ENCODE data around the gene IGFBP3. TPM values are rescaled to one million over a fixed set of nuclear protein-coding genes. Genes with fewer than 3 reads are reported as not detected.

IGFBP3 gene
- total and polyA plus RNA-seq, 2 of the 13 experiments (the other 11 are each of a cell fraction or from before 2014, with no cell fraction given), result 57.5 TPM; not detected in 1

DNA sequence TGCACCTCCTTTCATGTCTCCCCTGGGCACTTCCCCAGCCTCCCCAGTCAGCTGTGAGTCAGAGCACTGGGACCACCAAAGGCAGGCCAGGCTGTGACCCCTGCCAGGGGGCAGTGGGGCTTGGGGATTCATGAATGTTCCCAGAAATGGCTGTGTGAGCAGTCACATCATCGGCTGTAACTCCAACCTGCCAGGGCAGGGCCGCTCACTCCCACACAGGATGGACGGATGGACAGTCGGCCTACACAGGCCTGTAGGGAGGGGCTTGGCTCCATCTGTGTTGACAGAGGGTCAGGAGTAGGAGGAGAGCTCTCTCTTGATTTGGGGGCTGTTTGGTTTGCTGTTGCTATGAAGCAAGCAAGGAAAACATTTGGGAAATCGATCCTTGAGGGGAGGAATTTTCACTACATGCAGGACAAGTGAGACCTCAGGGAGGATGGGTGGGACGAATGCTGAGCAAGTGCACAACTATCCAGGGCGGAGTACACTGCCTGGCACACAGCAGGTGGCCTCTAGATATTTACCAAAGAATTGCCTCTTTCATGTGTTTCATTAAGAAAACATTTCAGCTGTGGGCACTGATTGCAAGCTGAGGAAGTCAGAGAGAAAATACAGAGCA, 35.7 kb downstream of the IGFBP3 start (continued):
- TF ChIP-seq, protein P1, sequence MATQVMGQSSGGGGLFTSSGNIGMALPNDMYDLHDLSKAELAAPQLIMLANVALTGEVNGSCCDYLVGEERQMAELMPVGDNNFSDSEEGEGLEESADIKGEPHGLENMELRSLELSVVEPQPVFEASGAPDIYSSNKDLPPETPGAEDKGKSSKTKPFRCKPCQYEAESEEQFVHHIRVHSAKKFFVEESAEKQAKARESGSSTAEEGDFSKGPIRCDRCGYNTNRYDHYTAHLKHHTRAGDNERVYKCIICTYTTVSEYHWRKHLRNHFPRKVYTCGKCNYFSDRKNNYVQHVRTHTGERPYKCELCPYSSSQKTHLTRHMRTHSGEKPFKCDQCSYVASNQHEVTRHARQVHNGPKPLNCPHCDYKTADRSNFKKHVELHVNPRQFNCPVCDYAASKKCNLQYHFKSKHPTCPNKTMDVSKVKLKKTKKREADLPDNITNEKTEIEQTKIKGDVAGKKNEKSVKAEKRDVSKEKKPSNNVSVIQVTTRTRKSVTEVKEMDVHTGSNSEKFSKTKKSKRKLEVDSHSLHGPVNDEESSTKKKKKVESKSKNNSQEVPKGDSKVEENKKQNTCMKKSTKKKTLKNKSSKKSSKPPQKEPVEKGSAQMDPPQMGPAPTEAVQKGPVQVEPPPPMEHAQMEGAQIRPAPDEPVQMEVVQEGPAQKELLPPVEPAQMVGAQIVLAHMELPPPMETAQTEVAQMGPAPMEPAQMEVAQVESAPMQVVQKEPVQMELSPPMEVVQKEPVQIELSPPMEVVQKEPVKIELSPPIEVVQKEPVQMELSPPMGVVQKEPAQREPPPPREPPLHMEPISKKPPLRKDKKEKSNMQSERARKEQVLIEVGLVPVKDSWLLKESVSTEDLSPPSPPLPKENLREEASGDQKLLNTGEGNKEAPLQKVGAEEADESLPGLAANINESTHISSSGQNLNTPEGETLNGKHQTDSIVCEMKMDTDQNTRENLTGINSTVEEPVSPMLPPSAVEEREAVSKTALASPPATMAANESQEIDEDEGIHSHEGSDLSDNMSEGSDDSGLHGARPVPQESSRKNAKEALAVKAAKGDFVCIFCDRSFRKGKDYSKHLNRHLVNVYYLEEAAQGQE (IDR thresholded peaks at IDR 0.05; ENCODE audit: borderline replicate concordance in 1 of 2, low read depth in 1 of 2, low read length in 2 of 2), result peak in 1 of 2 experiments; percentile 79; a peak in 2 of 4 replicates
- peak; percentile 98 for TF ChIP-seq ZNF264 (CRISPR knock-in tag; IDR thresholded peaks at IDR 0.05)
- TF ChIP-seq FOXO1 (CRISPR knock-in tag; IDR thresholded peaks at IDR 0.05), result peak; percentile 100
- peak; percentile 28; the same call in 1 of the 2 replicates for TF ChIP-seq MAFF (IDR thresholded peaks at IDR 0.05; ENCODE audit: low read depth, low read length)
- TF ChIP-seq, protein P2, sequence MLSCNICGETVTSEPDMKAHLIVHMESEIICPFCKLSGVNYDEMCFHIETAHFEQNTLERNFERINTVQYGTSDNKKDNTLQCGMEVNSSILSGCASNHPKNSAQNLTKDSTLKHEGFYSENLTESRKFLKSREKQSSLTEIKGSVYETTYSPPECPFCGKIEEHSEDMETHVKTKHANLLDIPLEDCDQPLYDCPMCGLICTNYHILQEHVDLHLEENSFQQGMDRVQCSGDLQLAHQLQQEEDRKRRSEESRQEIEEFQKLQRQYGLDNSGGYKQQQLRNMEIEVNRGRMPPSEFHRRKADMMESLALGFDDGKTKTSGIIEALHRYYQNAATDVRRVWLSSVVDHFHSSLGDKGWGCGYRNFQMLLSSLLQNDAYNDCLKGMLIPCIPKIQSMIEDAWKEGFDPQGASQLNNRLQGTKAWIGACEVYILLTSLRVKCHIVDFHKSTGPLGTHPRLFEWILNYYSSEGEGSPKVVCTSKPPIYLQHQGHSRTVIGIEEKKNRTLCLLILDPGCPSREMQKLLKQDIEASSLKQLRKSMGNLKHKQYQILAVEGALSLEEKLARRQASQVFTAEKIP (CRISPR knock-in tag; IDR thresholded peaks at IDR 0.05; ENCODE audit: borderline replicate concordance), result no peak
- TF ChIP-seq, protein P3, sequence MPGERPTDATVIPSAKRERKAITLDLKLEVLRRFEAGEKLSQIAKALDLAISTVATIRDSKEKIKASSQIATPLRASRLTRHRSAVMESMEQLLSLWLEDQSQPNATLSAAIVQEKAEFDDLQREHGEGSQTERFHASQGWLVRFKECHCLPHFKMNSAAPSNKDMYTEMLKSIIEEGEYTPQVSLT (CRISPR knock-in tag; IDR thresholded peaks at IDR 0.05; ENCODE audit: borderline replicate concordance, low read depth), result no peak
- TF ChIP-seq, protein P4, sequence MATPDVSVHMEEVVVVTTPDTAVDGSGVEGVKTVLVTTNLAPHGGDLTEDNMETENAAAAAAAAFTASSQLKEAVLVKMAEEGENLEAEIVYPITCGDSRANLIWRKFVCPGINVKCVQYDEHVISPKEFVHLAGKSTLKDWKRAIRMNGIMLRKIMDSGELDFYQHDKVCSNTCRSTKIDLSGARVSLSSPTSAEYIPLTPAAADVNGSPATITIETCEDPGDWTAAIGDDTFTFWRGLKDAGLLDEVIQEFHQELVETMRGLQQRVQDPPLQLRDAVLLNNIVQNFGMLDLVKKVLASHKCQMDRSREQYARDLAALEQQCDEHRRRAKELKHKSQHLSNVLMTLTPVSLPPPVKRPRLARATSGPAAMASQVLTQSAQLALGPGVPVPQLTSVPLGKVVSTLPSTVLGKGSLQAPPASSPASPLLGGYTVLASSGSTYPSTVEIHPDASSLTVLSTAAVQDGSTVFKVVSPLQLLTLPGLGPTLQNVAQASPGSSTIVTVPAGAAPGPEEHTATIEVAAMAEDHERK (CRISPR knock-in tag; IDR thresholded peaks at IDR 0.05; ENCODE audit: low read depth), result 0 out of 2 replicates have a peak, but pooled peaks have one; percentile 14
- TF ChIP-seq, protein P5, sequence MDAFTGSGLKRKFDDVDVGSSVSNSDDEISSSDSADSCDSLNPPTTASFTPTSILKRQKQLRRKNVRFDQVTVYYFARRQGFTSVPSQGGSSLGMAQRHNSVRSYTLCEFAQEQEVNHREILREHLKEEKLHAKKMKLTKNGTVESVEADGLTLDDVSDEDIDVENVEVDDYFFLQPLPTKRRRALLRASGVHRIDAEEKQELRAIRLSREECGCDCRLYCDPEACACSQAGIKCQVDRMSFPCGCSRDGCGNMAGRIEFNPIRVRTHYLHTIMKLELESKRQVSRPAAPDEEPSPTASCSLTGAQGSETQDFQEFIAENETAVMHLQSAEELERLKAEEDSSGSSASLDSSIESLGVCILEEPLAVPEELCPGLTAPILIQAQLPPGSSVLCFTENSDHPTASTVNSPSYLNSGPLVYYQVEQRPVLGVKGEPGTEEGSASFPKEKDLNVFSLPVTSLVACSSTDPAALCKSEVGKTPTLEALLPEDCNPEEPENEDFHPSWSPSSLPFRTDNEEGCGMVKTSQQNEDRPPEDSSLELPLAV (CRISPR knock-in tag; conservative IDR thresholded peaks at IDR 0.05; ENCODE audit: low read depth), result no peak
- no peak for TF ChIP-seq RAD51 (IDR thresholded peaks at IDR 0.05; ENCODE audit: borderline replicate concordance)
- TF ChIP-seq, protein P6, sequence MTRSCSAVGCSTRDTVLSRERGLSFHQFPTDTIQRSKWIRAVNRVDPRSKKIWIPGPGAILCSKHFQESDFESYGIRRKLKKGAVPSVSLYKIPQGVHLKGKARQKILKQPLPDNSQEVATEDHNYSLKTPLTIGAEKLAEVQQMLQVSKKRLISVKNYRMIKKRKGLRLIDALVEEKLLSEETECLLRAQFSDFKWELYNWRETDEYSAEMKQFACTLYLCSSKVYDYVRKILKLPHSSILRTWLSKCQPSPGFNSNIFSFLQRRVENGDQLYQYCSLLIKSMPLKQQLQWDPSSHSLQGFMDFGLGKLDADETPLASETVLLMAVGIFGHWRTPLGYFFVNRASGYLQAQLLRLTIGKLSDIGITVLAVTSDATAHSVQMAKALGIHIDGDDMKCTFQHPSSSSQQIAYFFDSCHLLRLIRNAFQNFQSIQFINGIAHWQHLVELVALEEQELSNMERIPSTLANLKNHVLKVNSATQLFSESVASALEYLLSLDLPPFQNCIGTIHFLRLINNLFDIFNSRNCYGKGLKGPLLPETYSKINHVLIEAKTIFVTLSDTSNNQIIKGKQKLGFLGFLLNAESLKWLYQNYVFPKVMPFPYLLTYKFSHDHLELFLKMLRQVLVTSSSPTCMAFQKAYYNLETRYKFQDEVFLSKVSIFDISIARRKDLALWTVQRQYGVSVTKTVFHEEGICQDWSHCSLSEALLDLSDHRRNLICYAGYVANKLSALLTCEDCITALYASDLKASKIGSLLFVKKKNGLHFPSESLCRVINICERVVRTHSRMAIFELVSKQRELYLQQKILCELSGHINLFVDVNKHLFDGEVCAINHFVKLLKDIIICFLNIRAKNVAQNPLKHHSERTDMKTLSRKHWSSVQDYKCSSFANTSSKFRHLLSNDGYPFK (CRISPR knock-in tag; IDR thresholded peaks at IDR 0.05; ENCODE audit: borderline replicate concordance), result no peak
- TF ChIP-seq SMAD3 (CRISPR knock-in tag; IDR thresholded peaks at IDR 0.05), result peak; percentile 99
- TF ChIP-seq, protein P7, sequence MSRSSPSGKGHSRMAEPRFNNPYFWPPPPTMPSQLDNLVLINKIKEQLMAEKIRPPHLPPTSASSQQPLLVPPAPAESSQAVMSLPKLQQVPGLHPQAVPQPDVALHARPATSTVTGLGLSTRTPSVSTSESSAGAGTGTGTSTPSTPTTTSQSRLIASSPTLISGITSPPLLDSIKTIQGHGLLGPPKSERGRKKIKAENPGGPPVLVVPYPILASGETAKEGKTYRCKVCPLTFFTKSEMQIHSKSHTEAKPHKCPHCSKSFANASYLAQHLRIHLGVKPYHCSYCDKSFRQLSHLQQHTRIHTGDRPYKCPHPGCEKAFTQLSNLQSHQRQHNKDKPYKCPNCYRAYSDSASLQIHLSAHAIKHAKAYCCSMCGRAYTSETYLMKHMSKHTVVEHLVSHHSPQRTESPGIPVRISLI (CRISPR knock-in tag; IDR thresholded peaks at IDR 0.05; ENCODE audit: borderline replicate concordance), result peak; percentile 90
- TF ChIP-seq ZNF841 (CRISPR knock-in tag; IDR thresholded peaks at IDR 0.05; ENCODE audit: borderline replicate concordance), result no peak
- no peak for TF ChIP-seq GPN1 (CRISPR knock-in tag; IDR thresholded peaks at IDR 0.05; ENCODE audit: borderline replicate concordance)

All from HepG2 (cell line).